SK-N-SH (cell line): ENCODE results near the gene TRRAP. TPM values are rescaled to one million over a fixed set of nuclear protein-coding genes. Genes with fewer than 3 reads are reported as not detected.

Experiments
- CTCF ChIA-PET: fragments of 300-600, 350-600 bp; formaldehyde crosslinking; extraction: SDS; loops from one replicate; lab custom pipeline; 2021; lab: Yijun Ruan, JAX
- POLR2A ChIA-PET: fragments of 350-600 bp; sonication (Branson Sonifier 250); formaldehyde crosslinking; extraction: SDS; loops from one replicate; lab custom pipeline; 2020; ENCODE audit warnings: antibody characterized with exemption, inconsistent platforms; lab: Yijun Ruan, JAX
- DNase-seq: peaks from one replicate; pipeline ENCODE4 v3.0.0; 2012
- H2AFZ ChIP-seq: fragments of 200-600 bp; sonication (generic); 2 replicates; pipeline ENCODE4 v1.8.1; 2016; ENCODE audit warnings: antibody characterized with exemption, mild to moderate bottlenecking, low read depth
- H3F3A ChIP-seq: fragments of 200-600 bp; sonication (generic); replicated peaks from 2 replicates; pipeline ENCODE3; 2016; ENCODE audit warnings: antibody characterized with exemption, mild to moderate bottlenecking; ENCODE audit not compliant: insufficient read depth
- H3K27ac ChIP-seq, 2 experiments: fragments of 200-500 bp in 1 of 2; fragments of 200-600 bp in 1 of 2; sonication (Bioruptor generic) in 1 of 2; sonication (generic), shearing (Covaris generic) in 1 of 2; 2 replicates each; pipeline versions ENCODE4 v1.5.1 to v1.6.1; 2014 to 2016; ENCODE audit warnings: low read depth in 2 of 2, inconsistent platforms in 1 of 2, low read length in 1 of 2, mild to moderate bottlenecking in 1 of 2, mixed read lengths in 1 of 2
- H3K27me3 ChIP-seq: fragments of 200-600 bp; sonication (generic), shearing (Covaris generic); 2 replicates; pipeline ENCODE4 v1.6.1; 2016; ENCODE audit warnings: mixed run types; ENCODE audit not compliant: insufficient read depth
- H3K36me3 ChIP-seq, 2 experiments: fragments of 200-500 bp in 1 of 2; fragments of 200-600 bp in 1 of 2; sonication (Bioruptor generic) in 1 of 2; sonication (generic) in 1 of 2; replicated peaks in 1 of 2; 2 replicates each; pipeline versions ENCODE3 to v1.5.1; 2014 to 2016; ENCODE audit warnings: low read length in 1 of 2, mild to moderate bottlenecking in 1 of 2; ENCODE audit not compliant: insufficient read depth in 2 of 2, control insufficient read depth in 1 of 2
- H3K4me1 ChIP-seq, 2 experiments: fragments of 200-500 bp in 1 of 2; fragments of 200-600 bp in 1 of 2; sonication (Bioruptor generic) in 1 of 2; sonication (generic), shearing (Covaris generic) in 1 of 2; 2 replicates each; pipeline versions ENCODE4 v1.5.1 to v1.6.1; 2014 to 2016; ENCODE audit warnings: low read depth in 1 of 2, low read length in 1 of 2, mixed run types in 1 of 2; ENCODE audit not compliant: insufficient read depth in 2 of 2, control insufficient read depth in 1 of 2
- H3K4me2 ChIP-seq: fragments of 200-600 bp; sonication (generic), shearing (Covaris generic); 2 replicates; pipeline ENCODE4 v1.6.1; 2017; ENCODE audit warnings: mixed run types
- H3K4me3 ChIP-seq, 2 experiments: fragments of 200-500 bp in 1 of 2; fragments of 200-600 bp in 1 of 2; sonication (Bioruptor generic) in 1 of 2; sonication (generic), shearing (Covaris generic) in 1 of 2; 2 replicates each; pipeline versions ENCODE4 v1.5.1 to v1.8.1; 2014 to 2016; ENCODE audit warnings: low read depth in 2 of 2, inconsistent platforms in 1 of 2, low read length in 1 of 2, mild to moderate bottlenecking in 1 of 2, mixed read lengths in 1 of 2, moderate library complexity in 1 of 2
- H3K79me2 ChIP-seq: fragments of 200-600 bp; sonication (generic); 2 replicates; pipeline ENCODE4 v1.8.1; 2017; ENCODE audit warnings: mild to moderate bottlenecking; ENCODE audit not compliant: insufficient read depth
- H3K9ac ChIP-seq: fragments of 200-600 bp; sonication (generic); 2 replicates; pipeline ENCODE4 v1.6.1; 2017; ENCODE audit warnings: mixed run types
- H3K9me2 ChIP-seq: fragments of 200-600 bp; sonication (generic); 2 replicates; pipeline ENCODE4 v1.6.1; 2017; ENCODE audit warnings: mixed run types
- H3K9me3 ChIP-seq: fragments of 200-600 bp; sonication (generic); 2 replicates; pipeline ENCODE4 v1.6.1; 2017; ENCODE audit warnings: mixed run types, mild to moderate bottlenecking, moderate library complexity
- H4K20me1 ChIP-seq: fragments of 200-600 bp; sonication (generic); 2 replicates; pipeline ENCODE4 v1.6.1; 2017; ENCODE audit warnings: mild to moderate bottlenecking, mixed run types; ENCODE audit not compliant: insufficient read depth
- ELF1 ChIP-seq: IDR thresholded peaks from 2 replicates; pipeline ENCODE4 v1.4.0; 2012
- EZH2phosphoT487 ChIP-seq: fragments of 200-600 bp; sonication (generic); IDR thresholded peaks from 2 replicates; pipeline ENCODE4 v1.6.1; 2017; ENCODE audit warnings: low read depth, mixed run types, mild to moderate bottlenecking, antibody characterized with exemption, moderate library complexity, borderline replicate concordance
- FOSL2 ChIP-seq: IDR thresholded peaks from 2 replicates; pipeline ENCODE4 v1.4.0; 2012; ENCODE audit warnings: low read depth, mild to moderate bottlenecking, moderate library complexity, borderline replicate concordance
- GABPA ChIP-seq: IDR thresholded peaks from 2 replicates; pipeline ENCODE4 v1.4.0; 2012; ENCODE audit warnings: low read depth, mild to moderate bottlenecking
- IRF3 ChIP-seq: fragments of 150-350 bp; IDR thresholded peaks from 2 replicates; pipeline ENCODE4 v1.6.1; 2016; ENCODE audit warnings: mild to moderate bottlenecking, low read depth, low read length
- JUND ChIP-seq: IDR thresholded peaks from 2 replicates; pipeline ENCODE4 v1.4.0; 2012
- MEF2A ChIP-seq: IDR thresholded peaks from 2 replicates; pipeline ENCODE4 v1.4.0; 2012; ENCODE audit warnings: low read depth, borderline replicate concordance
- NFIC ChIP-seq: IDR thresholded peaks from 2 replicates; pipeline ENCODE4 v1.4.0; 2012; ENCODE audit warnings: borderline replicate concordance
- POLR2AphosphoS5 ChIP-seq: IDR thresholded peaks from 2 replicates; pipeline ENCODE4 v1.6.1; 2012; ENCODE audit warnings: low read depth, low read length
- RCOR1 ChIP-seq: fragments of 150-350 bp; IDR thresholded peaks from 2 replicates; pipeline ENCODE4 v1.6.1; 2017; ENCODE audit warnings: antibody characterized with exemption, low read length
- RXRA ChIP-seq: IDR thresholded peaks from 2 replicates; pipeline ENCODE4 v1.4.0; 2012; ENCODE audit warnings: low read depth, mild to moderate bottlenecking, borderline replicate concordance
- SIN3A ChIP-seq: IDR thresholded peaks from 2 replicates; pipeline ENCODE4 v1.6.1; 2012; ENCODE audit warnings: low read depth, mild to moderate bottlenecking, low read length, moderate library complexity, borderline replicate concordance
- TEAD4 ChIP-seq: IDR thresholded peaks from 2 replicates; pipeline ENCODE4 v1.4.0; 2012; ENCODE audit warnings: mild to moderate bottlenecking, borderline replicate concordance; ENCODE audit not compliant: insufficient read depth
- YY1 ChIP-seq: IDR thresholded peaks from 2 replicates; pipeline ENCODE4 v1.4.0; 2012; ENCODE audit warnings: low read depth, mild to moderate bottlenecking
- WGBS: methylation state at CpG from one replicate; pipeline ENCODE4 v1.1.6; 2017; ENCODE audit warnings: low lambda C conversion rate; 5-methylcytosine and 5-hydroxymethylcytosine counted together
- polyA plus RNA-seq, 3 experiments: library from polyadenylated mRNA; depleted of rRNA; stranded (reverse); fragments of >200 nt; gene quantifications; 2 replicates each; pipeline ENCODE4 v1.2.3, GENCODE V29; 2012
- TF ChIP-seq, protein P1 (sequence below): IDR thresholded peaks from 2 replicates; pipeline ENCODE4; 2012
- TF ChIP-seq, protein P2 (sequence below): fragments of 200-600 bp; sonication (generic); IDR thresholded peaks from 2 replicates; pipeline ENCODE4 v1.6.1; 2017; ENCODE audit warnings: antibody characterized with exemption, mild to moderate bottlenecking, moderate library complexity
- TF ChIP-seq, protein P3 (sequence below): fragments of 150-350 bp; IDR thresholded peaks from 2 replicates; pipeline ENCODE4 v1.6.1; 2017; ENCODE audit warnings: antibody characterized with exemption, low read length, low read depth, borderline replicate concordance

The TRRAP gene
- polyA plus RNA-seq, 1 of the 3 experiments (the other 2 are of a cell fraction): 24.9 TPM

DNA sequence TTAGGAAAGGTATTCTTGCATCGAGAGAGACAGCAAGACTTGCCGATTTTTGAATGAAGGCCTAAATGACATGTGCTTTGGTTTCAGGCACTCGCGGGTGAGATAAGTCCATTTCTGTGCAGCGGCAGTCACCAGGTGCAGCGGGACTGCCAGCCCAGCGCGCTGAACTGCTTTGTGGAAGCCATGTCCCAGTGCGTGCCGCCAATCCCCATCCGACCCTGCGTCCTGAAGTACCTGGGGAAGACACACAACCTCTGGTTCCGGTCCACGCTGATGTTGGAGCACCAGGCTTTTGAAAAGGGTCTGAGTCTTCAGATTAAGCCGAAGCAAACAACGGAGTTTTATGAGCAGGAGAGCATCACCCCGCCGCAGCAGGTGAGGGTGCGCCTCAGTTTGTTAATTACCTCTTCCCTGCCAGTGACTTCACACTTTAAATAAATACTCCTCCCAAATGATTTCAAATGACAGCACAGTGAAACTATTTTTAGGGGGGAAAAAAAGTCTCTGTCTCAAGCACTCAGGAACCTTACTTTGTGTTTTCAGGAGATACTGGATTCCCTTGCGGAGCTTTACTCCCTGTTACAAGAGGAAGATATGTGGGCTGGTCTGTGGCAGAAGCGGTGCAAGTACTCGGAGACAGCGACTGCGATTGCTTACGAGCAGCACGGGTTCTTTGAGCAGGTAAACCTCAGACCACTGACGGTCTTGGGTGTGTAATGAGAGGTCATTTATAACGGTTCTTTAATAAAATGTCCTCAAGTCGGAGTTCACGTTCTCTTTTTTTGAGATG, 98.3 kb downstream of the TRRAP start:
- Histone ChIP-seq H3K9me2 (no peaks in the 10 kb centered on the region), H3K79me2 (no peaks in the 10 kb centered on the region), H2AFZ (no peak overlapping the region), H3F3A (no peaks in the 10 kb centered on the region), H4K20me1 (no peaks in the 10 kb centered on the region), H3K4me2 (no peak overlapping the region), H3K4me1 (peaks cover 0 to 9% of the 10 kb centered on the region in 2 experiments; a peak in 1 of 4 replicates), H3K27ac (no peak overlapping the region), H3K9ac (no peak overlapping the region), H3K36me3 (peaks cover 90 to 91% of the 10 kb centered on the region in 2 experiments), H3K4me3 (no peak overlapping the region), H3K9me3 (no peaks in the 10 kb centered on the region), H3K27me3 (no peaks in the 10 kb centered on the region)
- CTCF ChIA-PET: no interaction called here
- TF ChIP-seq RCOR1 (no peak), TEAD4 (no peak), ELF1 (no peak), JUND (no peak), FOSL2 (no peak), MEF2A (no peak), IRF3 (no peak), POLR2AphosphoS5 (no peak), SIN3A (no peak), NFIC (no peak), EZH2phosphoT487 (no peak), RXRA (no peak), YY1 (no peak), GABPA (no peak)
- TF ChIP-seq, protein P1, sequence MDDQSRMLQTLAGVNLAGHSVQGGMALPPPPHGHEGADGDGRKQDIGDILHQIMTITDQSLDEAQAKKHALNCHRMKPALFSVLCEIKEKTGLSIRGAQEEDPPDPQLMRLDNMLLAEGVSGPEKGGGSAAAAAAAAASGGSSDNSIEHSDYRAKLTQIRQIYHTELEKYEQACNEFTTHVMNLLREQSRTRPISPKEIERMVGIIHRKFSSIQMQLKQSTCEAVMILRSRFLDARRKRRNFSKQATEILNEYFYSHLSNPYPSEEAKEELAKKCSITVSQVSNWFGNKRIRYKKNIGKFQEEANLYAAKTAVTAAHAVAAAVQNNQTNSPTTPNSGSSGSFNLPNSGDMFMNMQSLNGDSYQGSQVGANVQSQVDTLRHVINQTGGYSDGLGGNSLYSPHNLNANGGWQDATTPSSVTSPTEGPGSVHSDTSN: no peak
- TF ChIP-seq, protein P2, sequence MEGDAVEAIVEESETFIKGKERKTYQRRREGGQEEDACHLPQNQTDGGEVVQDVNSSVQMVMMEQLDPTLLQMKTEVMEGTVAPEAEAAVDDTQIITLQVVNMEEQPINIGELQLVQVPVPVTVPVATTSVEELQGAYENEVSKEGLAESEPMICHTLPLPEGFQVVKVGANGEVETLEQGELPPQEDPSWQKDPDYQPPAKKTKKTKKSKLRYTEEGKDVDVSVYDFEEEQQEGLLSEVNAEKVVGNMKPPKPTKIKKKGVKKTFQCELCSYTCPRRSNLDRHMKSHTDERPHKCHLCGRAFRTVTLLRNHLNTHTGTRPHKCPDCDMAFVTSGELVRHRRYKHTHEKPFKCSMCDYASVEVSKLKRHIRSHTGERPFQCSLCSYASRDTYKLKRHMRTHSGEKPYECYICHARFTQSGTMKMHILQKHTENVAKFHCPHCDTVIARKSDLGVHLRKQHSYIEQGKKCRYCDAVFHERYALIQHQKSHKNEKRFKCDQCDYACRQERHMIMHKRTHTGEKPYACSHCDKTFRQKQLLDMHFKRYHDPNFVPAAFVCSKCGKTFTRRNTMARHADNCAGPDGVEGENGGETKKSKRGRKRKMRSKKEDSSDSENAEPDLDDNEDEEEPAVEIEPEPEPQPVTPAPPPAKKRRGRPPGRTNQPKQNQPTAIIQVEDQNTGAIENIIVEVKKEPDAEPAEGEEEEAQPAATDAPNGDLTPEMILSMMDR: no peak
- TF ChIP-seq, protein P3, sequence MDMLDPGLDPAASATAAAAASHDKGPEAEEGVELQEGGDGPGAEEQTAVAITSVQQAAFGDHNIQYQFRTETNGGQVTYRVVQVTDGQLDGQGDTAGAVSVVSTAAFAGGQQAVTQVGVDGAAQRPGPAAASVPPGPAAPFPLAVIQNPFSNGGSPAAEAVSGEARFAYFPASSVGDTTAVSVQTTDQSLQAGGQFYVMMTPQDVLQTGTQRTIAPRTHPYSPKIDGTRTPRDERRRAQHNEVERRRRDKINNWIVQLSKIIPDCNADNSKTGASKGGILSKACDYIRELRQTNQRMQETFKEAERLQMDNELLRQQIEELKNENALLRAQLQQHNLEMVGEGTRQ: no peak
- WGBS: 96% methylated on average over 30 of the region's 30 CpGs
- DNase-seq: no peak
- POLR2A ChIA-PET: no interaction called here
